ENCODE measurements around the gene MTMR6.

Gene MTMR6

DNA sequence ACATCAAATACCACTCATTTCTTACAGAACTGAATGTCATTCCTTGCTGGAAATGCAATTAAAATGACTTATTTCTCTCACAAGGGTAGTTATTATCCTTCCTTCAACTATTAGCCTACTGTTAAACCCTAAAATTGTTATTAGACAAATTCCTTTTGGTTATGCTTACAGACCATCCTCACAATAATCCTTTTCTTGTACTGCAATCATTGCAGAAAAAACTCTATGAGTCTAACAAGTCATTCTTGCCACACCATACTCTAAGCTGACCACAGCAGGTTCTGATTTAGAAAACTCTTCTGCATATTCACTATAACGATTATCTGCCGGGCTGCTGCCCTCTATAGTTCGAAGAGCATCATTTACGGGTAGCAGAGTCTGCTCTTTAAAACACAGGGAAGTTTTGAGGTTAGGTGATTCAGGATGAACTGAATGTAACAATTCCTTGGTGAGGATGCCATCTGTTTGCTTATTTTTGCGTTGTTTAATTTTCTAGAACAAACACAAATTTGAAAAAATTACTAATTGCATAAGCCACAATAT lies 38.2 kb downstream of the MTMR6 start:
- Mint-ChIP-seq H3K4me1 (ENCODE audit: low read depth) (no peaks in the 10 kb centered on the region), H3K36me3 (ENCODE audit: low read depth) (peaks cover 24% of the 10 kb centered on the region), H3K9me3 (no peaks in the 10 kb centered on the region), H3K27ac (no peak overlapping the region), H3K27me3 (ENCODE audit: low read depth) (no peaks in the 10 kb centered on the region), H3K4me3 (no peak overlapping the region)

GRCh38 chr13:25248071-25248470 lies 39.2 kb downstream of the MTMR6 start:
- H3K4me3 Mint-ChIP-seq: no peak overlapping the region
- H3K27me3 Mint-ChIP-seq (ENCODE audit: low read depth): no peaks in the 10 kb centered on the region
- no peak overlapping the region for H3K27ac Mint-ChIP-seq
- H3K9me3 Mint-ChIP-seq: no peaks in the 10 kb centered on the region
- H3K36me3 Mint-ChIP-seq (ENCODE audit: low read depth): peaks cover 18% of the 10 kb centered on the region
- H3K4me1 Mint-ChIP-seq (ENCODE audit: low read depth): no peaks in the 10 kb centered on the region

DNA sequence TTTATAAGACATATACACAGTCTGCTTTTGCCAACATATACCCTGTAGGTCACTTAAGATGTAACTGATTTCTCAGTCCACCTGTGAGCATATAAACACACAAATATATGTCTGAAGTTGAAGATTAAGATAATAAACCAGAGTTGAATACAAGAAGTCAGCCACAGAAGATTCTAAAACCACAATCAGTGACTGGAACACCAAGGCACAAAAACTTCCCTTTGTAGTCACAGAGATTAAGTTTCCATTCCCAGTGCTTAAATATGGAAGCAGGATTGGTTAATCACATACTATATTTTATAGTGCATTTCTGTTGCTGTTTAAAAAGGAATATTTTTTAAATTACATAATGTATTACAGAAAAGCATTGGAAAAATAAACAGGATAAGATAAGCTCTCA lies 39.9 kb downstream of the MTMR6 start:
- no peaks in the 10 kb centered on the region for H3K27me3 Mint-ChIP-seq (ENCODE audit: low read depth)
- peaks cover 15% of the 10 kb centered on the region for H3K36me3 Mint-ChIP-seq (ENCODE audit: low read depth)
- H3K4me3 Mint-ChIP-seq: no peak overlapping the region
- no peak overlapping the region for H3K27ac Mint-ChIP-seq
- H3K9me3 Mint-ChIP-seq: no peaks in the 10 kb centered on the region
- no peaks in the 10 kb centered on the region for H3K4me1 Mint-ChIP-seq (ENCODE audit: low read depth)

DNA sequence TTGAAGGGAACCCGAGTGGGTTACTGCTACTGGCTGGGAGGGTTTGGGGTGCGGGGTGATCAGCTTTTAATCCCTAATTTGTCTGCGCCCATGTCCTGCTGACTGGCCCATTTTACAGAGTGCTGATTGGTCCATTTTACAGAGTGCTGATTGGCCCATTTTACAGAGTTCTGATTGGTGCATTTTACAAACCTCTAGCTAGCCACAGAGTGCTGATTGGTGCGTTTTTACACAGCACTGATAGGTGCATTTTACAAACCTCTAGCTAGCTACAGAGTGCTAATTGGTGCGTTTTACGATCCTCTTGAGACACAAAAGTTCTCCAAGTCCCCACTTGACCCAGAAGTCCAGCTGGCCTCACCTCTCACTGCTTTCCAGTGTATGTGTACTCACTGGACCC lies 43.2 kb downstream of the MTMR6 start:
- no peaks in the 10 kb centered on the region for H3K9me3 Mint-ChIP-seq
- no peak overlapping the region for H3K27ac Mint-ChIP-seq
- peaks cover 8% of the 10 kb centered on the region for H3K36me3 Mint-ChIP-seq (ENCODE audit: low read depth)
- no peak overlapping the region for H3K4me3 Mint-ChIP-seq
- H3K4me1 Mint-ChIP-seq (ENCODE audit: low read depth): peaks cover 2% of the 10 kb centered on the region
- no peaks in the 10 kb centered on the region for H3K27me3 Mint-ChIP-seq (ENCODE audit: low read depth)

- Mint-ChIP-seq H3K27me3 (ENCODE audit: low read depth) (no peaks in the 10 kb centered on the region), H3K4me1 (ENCODE audit: low read depth) (peaks cover 2% of the 10 kb centered on the region), H3K4me3 (no peak overlapping the region), H3K9me3 (no peaks in the 10 kb centered on the region), H3K27ac (no peak overlapping the region), H3K36me3 (ENCODE audit: low read depth) (peaks cover 8% of the 10 kb centered on the region)
These were observed 44.3 kb downstream of the MTMR6 start for GRCh38 chr13:25242956-25243355.

DNA sequence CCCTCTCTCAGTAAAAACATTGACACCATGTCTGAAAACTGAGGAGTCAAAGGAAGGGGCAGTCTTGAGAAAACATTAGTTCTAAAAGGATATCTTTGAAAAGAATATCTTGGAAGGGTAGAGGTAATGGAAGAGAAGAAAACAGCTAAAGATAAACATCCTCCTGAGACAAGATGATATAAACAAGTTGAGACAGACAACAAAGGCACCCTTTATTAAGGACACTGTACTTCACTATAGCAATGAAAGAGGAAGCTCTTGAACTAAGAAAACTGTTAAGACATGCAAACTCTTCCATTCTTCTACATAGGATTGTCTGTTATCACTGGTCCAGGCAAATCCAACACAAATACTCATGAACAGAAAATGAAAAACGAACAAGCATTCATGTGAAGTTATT lies 46.3 kb downstream of the MTMR6 start:
- Mint-ChIP-seq H3K9me3 (no peaks in the 10 kb centered on the region), H3K27ac (no peak overlapping the region), H3K4me1 (ENCODE audit: low read depth) (peaks cover 2% of the 10 kb centered on the region), H3K27me3 (ENCODE audit: low read depth) (no peaks in the 10 kb centered on the region), H3K36me3 (ENCODE audit: low read depth) (peaks cover 6% of the 10 kb centered on the region), H3K4me3 (no peak overlapping the region)

- Mint-ChIP-seq H3K27me3 (ENCODE audit: low read depth) (no peaks in the 10 kb centered on the region), H3K4me3 (no peak overlapping the region), H3K36me3 (ENCODE audit: low read depth) (peaks cover 1% of the 10 kb centered on the region), H3K4me1 (ENCODE audit: low read depth) (peaks cover 2% of the 10 kb centered on the region), H3K27ac (no peak overlapping the region), H3K9me3 (no peaks in the 10 kb centered on the region)
These were observed 50.2 kb downstream of the MTMR6 start for GRCh38 chr13:25237083-25237482.

- Mint-ChIP-seq H3K27me3 (ENCODE audit: low read depth) (no peaks in the 10 kb centered on the region), H3K4me3 (no peak overlapping the region), H3K9me3 (no peaks in the 10 kb centered on the region), H3K4me1 (ENCODE audit: low read depth) (no peaks in the 10 kb centered on the region), H3K27ac (no peak overlapping the region), H3K36me3 (ENCODE audit: low read depth) (peaks cover 1% of the 10 kb centered on the region)
These were observed 53.4 kb downstream of the MTMR6 start for GRCh38 chr13:25233861-25234260.

DNA sequence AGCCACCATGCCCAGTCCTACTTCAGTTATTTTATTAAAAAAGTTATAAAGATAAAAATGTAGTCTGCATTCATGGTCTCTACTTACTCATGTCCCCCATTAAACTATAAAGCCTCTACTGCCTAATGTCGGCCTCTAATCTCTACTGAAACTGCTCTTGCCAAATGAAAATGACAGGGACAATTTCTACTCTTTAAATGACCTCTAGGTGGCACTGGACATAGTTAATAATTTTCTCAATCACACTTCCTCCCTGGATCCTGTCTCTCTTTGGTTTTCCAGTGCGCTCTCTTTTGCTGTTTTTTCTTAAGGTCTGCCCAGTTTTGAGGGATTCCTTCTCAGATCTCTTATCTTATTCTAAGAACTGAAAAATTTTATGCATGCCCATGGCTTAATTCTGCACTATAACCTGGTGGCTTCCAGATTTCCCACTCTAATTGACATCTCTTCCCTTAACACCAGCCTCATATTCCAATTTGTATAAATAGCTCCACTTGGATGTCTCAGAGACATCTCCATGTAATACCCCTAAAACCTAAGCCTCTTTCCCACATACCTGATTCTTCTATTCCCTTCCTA lies 54.3 kb downstream of the MTMR6 start:
- Mint-ChIP-seq H3K27me3 (ENCODE audit: low read depth) (no peaks in the 10 kb centered on the region), H3K27ac (no peak overlapping the region), H3K4me3 (no peak overlapping the region), H3K36me3 (ENCODE audit: low read depth) (peaks cover 1% of the 10 kb centered on the region), H3K9me3 (no peaks in the 10 kb centered on the region), H3K4me1 (ENCODE audit: low read depth) (no peaks in the 10 kb centered on the region)

- H3K27ac Mint-ChIP-seq: no peak overlapping the region
- no peaks in the 10 kb centered on the region for H3K4me1 Mint-ChIP-seq (ENCODE audit: low read depth)
- no peaks in the 10 kb centered on the region for H3K27me3 Mint-ChIP-seq (ENCODE audit: low read depth)
- no peak overlapping the region for H3K4me3 Mint-ChIP-seq
- no peaks in the 10 kb centered on the region for H3K36me3 Mint-ChIP-seq (ENCODE audit: low read depth)
- H3K9me3 Mint-ChIP-seq: no peaks in the 10 kb centered on the region
These were observed 55.8 kb downstream of the MTMR6 start for GRCh38 chr13:25231517-25231916.

GRCh38 chr13:25227690-25228089 lies 59.6 kb downstream of the MTMR6 start:
- Mint-ChIP-seq H3K9me3 (no peaks in the 10 kb centered on the region), H3K27ac (no peak overlapping the region), H3K4me1 (ENCODE audit: low read depth) (no peaks in the 10 kb centered on the region), H3K27me3 (ENCODE audit: low read depth) (peaks cover 1% of the 10 kb centered on the region), H3K36me3 (ENCODE audit: low read depth) (no peaks in the 10 kb centered on the region), H3K4me3 (no peak overlapping the region)

GRCh38 chr13:25225970-25226369 lies 61.3 kb downstream of the MTMR6 start:
- H3K4me3 Mint-ChIP-seq: no peak overlapping the region
- H3K27ac Mint-ChIP-seq: no peak overlapping the region
- no peaks in the 10 kb centered on the region for H3K9me3 Mint-ChIP-seq
- no peaks in the 10 kb centered on the region for H3K4me1 Mint-ChIP-seq (ENCODE audit: low read depth)
- H3K27me3 Mint-ChIP-seq (ENCODE audit: low read depth): peaks cover 9% of the 10 kb centered on the region
- no peaks in the 10 kb centered on the region for H3K36me3 Mint-ChIP-seq (ENCODE audit: low read depth)

DNA sequence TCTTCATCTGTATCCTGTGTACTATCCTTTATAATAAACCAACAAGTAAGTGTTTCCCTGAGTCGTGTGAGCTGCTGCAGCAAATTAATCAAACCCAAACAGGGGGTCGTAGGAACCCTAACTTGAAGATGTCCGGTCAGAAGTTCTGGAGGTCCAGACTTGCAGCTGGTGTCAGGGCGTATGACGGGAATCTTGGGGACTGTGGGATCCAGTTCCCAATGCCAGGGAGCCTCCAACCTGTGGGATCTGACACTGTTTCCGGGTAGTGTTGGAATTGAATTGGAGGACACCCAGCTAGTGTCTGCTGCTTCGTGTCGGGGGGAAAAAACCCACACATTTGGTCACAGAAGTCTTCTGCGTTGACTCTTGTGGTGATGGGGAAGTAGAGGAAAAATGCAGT lies 63.1 kb downstream of the MTMR6 start:
- Mint-ChIP-seq H3K36me3 (ENCODE audit: low read depth) (no peaks in the 10 kb centered on the region), H3K4me3 (no peak overlapping the region), H3K4me1 (ENCODE audit: low read depth) (no peaks in the 10 kb centered on the region), H3K27ac (no peak overlapping the region), H3K9me3 (no peaks in the 10 kb centered on the region), H3K27me3 (ENCODE audit: low read depth) (peaks cover 14% of the 10 kb centered on the region)

GRCh38 chr13:25222740-25223139 lies 64.5 kb downstream of the MTMR6 start:
- no peaks in the 10 kb centered on the region for H3K4me1 Mint-ChIP-seq (ENCODE audit: low read depth)
- no peak overlapping the region for H3K27ac Mint-ChIP-seq
- no peaks in the 10 kb centered on the region for H3K9me3 Mint-ChIP-seq
- no peak overlapping the region for H3K4me3 Mint-ChIP-seq
- no peaks in the 10 kb centered on the region for H3K36me3 Mint-ChIP-seq (ENCODE audit: low read depth)
- H3K27me3 Mint-ChIP-seq (ENCODE audit: low read depth): peaks cover 14% of the 10 kb centered on the region

DNA sequence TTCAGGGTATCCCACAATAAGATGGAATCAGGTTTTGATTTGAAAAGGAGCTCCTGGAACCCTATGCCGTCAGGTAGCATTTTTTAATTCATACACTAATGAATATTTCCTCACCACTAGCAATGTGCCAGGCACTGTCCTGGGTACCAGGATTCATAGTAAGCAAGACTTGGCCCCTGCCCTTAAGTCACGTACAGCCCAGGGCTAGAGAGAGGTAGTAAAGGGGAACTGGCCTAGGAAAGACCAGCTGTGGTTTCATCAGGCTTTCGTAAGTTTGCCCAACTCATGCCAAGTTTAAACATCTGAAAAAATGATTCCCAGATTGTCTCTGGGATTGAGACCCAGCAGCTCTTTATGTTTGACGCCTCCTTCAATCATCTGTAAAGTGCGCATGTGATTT lies 69.3 kb downstream of the MTMR6 start:
- H3K4me3 Mint-ChIP-seq: no peak overlapping the region
- no peaks in the 10 kb centered on the region for H3K4me1 Mint-ChIP-seq (ENCODE audit: low read depth)
- H3K9me3 Mint-ChIP-seq: no peaks in the 10 kb centered on the region
- H3K36me3 Mint-ChIP-seq (ENCODE audit: low read depth): no peaks in the 10 kb centered on the region
- peaks cover 14% of the 10 kb centered on the region for H3K27me3 Mint-ChIP-seq (ENCODE audit: low read depth)
- H3K27ac Mint-ChIP-seq: no peak overlapping the region
